Central memory CD8-positive, alpha-beta T cell (primary cell): ENCODE results near the gene NIT1.

Source experiments
- ATAC-seq: fragments of 150-1000 bp; cut with Tn5 transposase; replicated peaks from 2 replicates; pipeline ENCODE4 v1.10.0; 2022; ENCODE audit warnings: mild to moderate bottlenecking, moderate FRiP score, moderate number of reproducible peaks; ENCODE audit not compliant: poor library complexity, severe bottlenecking; ENCODE audit errors: extremely low read depth
- DNase-seq, 2 donors: peaks; one replicate each; pipeline ENCODE4 v3.0.0; 2021; ENCODE audit warnings: low spot score in 2 of 2
- H3K27ac Mint-ChIP-seq: one replicate; pipeline ENCODE4 v1.8.0; 2022; ENCODE audit warnings: low read depth, mild to moderate bottlenecking, moderate library complexity, mixed read lengths
- H3K27me3 Mint-ChIP-seq: one replicate; pipeline ENCODE4 v1.8.0; 2022; ENCODE audit warnings: mixed read lengths
- H3K36me3 Mint-ChIP-seq: one replicate; pipeline ENCODE4 v1.8.0; 2022; ENCODE audit warnings: mild to moderate bottlenecking, moderate library complexity, mixed read lengths; ENCODE audit not compliant: insufficient read depth
- H3K4me1 Mint-ChIP-seq: one replicate; pipeline ENCODE4 v1.8.0; 2022; ENCODE audit warnings: mixed read lengths
- H3K4me3 Mint-ChIP-seq: one replicate; pipeline ENCODE4 v1.8.0; 2022; ENCODE audit warnings: mild to moderate bottlenecking, moderate library complexity, mixed read lengths
- H3K9me3 Mint-ChIP-seq: one replicate; pipeline ENCODE4 v1.8.0; 2022; ENCODE audit warnings: mixed read lengths

NIT1 gene

GRCh38 chr1:161077426-161077825 lies 40.5 kb upstream of the NIT1 start:
- Mint-ChIP-seq H3K36me3 (no peaks in the 10 kb centered on the region), H3K9me3 (no peaks in the 10 kb centered on the region)

GRCh38 chr1:161079436-161080110 lies 38.3 kb upstream of the NIT1 start:
- Mint-ChIP-seq H3K36me3 (no peaks in the 10 kb centered on the region), H3K9me3 (no peaks in the 10 kb centered on the region), H3K27ac (no peak overlapping the region)

More at GRCh38 chr1:161077426-161077825, 40.5 kb upstream of the NIT1 start:
- H3K27me3 Mint-ChIP-seq = no peaks in the 10 kb centered on the region
- peaks cover 6% of the 10 kb centered on the region for H3K4me1 Mint-ChIP-seq
- ATAC-seq = no peak
- no peak overlapping the region for H3K4me3 Mint-ChIP-seq
- DNase-seq = no peak
- H3K27ac Mint-ChIP-seq = no peak overlapping the region

GRCh38 chr1:161080441-161081405 lies 37.2 kb upstream of the NIT1 start:
- H3K27ac Mint-ChIP-seq = no peak overlapping the region
- no peaks in the 10 kb centered on the region for H3K36me3 Mint-ChIP-seq
- no peaks in the 10 kb centered on the region for H3K4me1 Mint-ChIP-seq
- no peak for DNase-seq
- H3K9me3 Mint-ChIP-seq = no peaks in the 10 kb centered on the region
- ATAC-seq = no peak
- no peaks in the 10 kb centered on the region for H3K27me3 Mint-ChIP-seq
- H3K4me3 Mint-ChIP-seq = no peak overlapping the region

More at GRCh38 chr1:161079436-161080110, 38.3 kb upstream of the NIT1 start:
- no peak overlapping the region for H3K4me3 Mint-ChIP-seq
- no peaks in the 10 kb centered on the region for H3K27me3 Mint-ChIP-seq
- no peak for DNase-seq
- no peaks in the 10 kb centered on the region for H3K4me1 Mint-ChIP-seq
- ATAC-seq = no peak

DNA sequence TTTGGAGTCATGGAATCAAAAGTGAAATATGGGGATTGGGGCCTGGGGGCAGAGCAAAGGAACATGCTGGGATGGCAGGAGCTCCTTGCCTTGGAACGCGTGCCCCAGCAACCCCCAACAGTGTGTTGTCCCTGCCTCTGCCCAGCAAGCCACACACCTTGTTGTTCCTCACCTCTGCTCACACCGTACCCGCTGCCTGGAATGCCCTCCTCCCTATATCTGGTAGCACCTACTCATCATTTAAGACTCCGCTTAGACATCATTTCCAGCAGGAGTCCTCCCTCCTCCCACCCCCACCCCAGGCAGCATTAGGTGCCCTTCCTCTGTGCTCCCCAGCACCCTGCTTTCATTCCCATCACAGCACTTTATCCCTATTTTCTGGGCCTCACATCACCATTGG lies 36.4 kb upstream of the NIT1 start:
- Mint-ChIP-seq H3K9me3 (no peaks in the 10 kb centered on the region), H3K4me3 (no peak overlapping the region), H3K4me1 (no peaks in the 10 kb centered on the region), H3K27me3 (no peaks in the 10 kb centered on the region), H3K27ac (no peak overlapping the region), H3K36me3 (no peaks in the 10 kb centered on the region)
- DNase-seq (no peak), ATAC-seq (no peak)

DNA sequence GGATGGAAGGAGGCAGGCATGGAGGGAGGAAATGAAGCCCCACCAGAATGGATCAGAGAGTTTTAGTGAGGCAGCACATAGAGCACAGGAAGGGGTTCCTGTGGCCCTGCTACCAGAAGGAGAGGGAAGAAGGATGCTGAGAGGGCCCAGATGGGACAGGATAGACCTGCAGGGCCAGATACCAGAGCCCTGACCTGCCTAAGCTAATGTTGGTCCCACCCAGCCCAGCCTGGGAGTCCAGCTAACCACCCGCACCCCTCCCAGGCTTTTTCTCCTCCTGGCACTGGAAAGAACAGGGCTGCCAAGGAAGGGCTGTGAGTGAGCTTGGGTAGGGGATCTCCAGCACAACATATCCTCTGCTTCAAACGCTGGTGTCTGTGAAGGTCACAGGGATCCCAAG lies 35.4 kb upstream of the NIT1 start:
- DNase-seq (no peak), ATAC-seq (no peak)
- H3K36me3 Mint-ChIP-seq = no peaks in the 10 kb centered on the region
- H3K4me3 Mint-ChIP-seq = no peak overlapping the region
- no peak overlapping the region for H3K27ac Mint-ChIP-seq
- H3K9me3 Mint-ChIP-seq = no peaks in the 10 kb centered on the region
- H3K27me3 Mint-ChIP-seq = no peaks in the 10 kb centered on the region
- no peaks in the 10 kb centered on the region for H3K4me1 Mint-ChIP-seq

DNA sequence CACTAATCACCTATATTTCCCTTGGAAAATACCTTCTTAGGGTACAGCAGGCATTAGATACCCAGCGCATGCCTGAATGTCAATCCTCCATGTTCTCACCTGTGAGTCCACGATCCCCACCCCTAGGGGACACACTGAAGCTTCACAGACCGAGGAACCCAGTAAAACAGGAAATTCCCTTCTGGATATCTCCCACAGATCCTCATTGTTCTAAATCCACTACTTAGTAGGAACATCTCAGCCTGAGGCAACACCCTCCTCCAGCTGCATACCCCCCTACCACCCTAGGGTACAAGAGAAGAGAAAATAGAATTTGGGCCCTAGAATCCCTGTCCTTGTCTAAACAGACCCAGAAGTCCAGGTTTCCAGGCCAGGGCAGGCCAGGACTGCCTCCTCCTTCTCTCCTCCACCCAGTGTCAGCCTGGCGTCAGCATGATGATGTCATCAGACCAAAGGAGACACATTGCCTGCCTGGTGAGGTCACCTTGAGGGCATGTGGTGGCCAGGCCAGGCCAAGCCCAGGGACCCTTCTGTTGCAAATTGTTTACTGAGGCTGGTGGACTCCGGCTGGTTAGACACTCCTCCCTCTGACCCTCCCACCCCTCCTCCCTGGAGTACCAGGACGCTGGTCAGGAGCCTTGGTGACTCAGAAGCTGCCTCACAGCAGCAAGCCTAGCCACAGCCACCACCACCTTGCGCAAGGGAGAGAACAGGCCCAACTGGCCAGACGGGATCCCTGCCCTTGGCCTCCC lies 34.7 kb upstream of the NIT1 start:
- no peak for DNase-seq

GRCh38 chr1:161083748-161084596 lies 33.9 kb upstream of the NIT1 start:
- Mint-ChIP-seq H3K27me3 (no peaks in the 10 kb centered on the region), H3K36me3 (no peaks in the 10 kb centered on the region), H3K9me3 (no peaks in the 10 kb centered on the region), H3K4me1 (no peaks in the 10 kb centered on the region), H3K27ac (no peak overlapping the region), H3K4me3 (no peak overlapping the region)
- ATAC-seq = no peak
- DNase-seq = no peak

More for the DNA sequence above, 34.7 kb upstream of the NIT1 start:
- no peak overlapping the region for H3K27ac Mint-ChIP-seq
- no peaks in the 10 kb centered on the region for H3K9me3 Mint-ChIP-seq
- no peaks in the 10 kb centered on the region for H3K4me1 Mint-ChIP-seq
- no peak overlapping the region for H3K4me3 Mint-ChIP-seq
- no peaks in the 10 kb centered on the region for H3K36me3 Mint-ChIP-seq
- H3K27me3 Mint-ChIP-seq = no peaks in the 10 kb centered on the region
- ATAC-seq = no peak

DNA sequence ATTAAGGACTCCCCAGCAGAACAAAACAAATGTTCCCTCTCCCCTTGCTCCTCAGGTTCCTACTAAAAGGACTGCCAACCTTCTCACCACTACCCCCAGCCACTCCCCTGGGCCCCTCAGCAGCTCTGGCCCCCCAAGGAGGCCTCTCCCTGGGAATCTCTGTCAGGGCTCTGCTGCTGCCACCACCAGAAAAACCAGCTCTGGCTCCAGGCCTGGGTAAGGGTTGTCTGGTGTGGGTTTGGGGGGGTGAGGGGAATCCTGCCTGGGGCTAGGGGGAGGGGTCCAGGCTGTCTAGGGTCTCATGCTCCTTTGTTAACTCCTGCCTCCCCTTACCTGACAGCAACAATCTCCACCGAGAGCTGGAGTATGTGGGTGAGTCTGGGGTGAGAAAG lies 33.3 kb upstream of the NIT1 start:
- H3K9me3 Mint-ChIP-seq = no peaks in the 10 kb centered on the region
- H3K36me3 Mint-ChIP-seq = no peaks in the 10 kb centered on the region
- ATAC-seq (no peak), DNase-seq (no peak)
- H3K27me3 Mint-ChIP-seq = no peaks in the 10 kb centered on the region
- no peaks in the 10 kb centered on the region for H3K4me1 Mint-ChIP-seq
- H3K27ac Mint-ChIP-seq = no peak overlapping the region
- H3K4me3 Mint-ChIP-seq = no peak overlapping the region

GRCh38 chr1:161085165-161085564 lies 32.7 kb upstream of the NIT1 start:
- no peaks in the 10 kb centered on the region for H3K27me3 Mint-ChIP-seq
- H3K4me1 Mint-ChIP-seq = no peaks in the 10 kb centered on the region
- no peaks in the 10 kb centered on the region for H3K36me3 Mint-ChIP-seq
- no peak overlapping the region for H3K27ac Mint-ChIP-seq
- H3K9me3 Mint-ChIP-seq = no peaks in the 10 kb centered on the region
- H3K4me3 Mint-ChIP-seq = no peak overlapping the region
- ATAC-seq (no peak), DNase-seq (no peak)

DNA sequence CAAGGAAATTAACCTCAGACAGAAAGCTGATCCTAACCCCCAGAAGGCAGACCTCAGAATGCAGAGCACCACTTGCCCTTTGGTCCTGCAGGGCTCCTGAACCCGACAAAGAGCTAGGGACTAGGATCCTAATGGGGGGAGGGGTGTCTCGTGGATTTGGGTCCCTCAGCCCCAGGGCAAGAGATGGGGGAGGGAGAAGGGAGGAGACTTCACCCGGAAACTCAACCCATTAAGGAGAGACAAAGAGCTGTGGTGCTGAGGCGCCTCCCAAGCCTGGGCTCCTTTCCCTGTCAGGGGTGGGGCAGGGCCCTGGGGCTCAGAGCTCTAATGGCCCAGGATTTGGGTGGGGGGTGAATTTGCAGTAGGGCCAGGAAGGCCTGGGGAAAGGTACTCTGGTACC lies 31.4 kb upstream of the NIT1 start:
- ATAC-seq = no peak
- H3K36me3 Mint-ChIP-seq = no peaks in the 10 kb centered on the region
- no peak overlapping the region for H3K4me3 Mint-ChIP-seq
- no peaks in the 10 kb centered on the region for H3K4me1 Mint-ChIP-seq
- H3K9me3 Mint-ChIP-seq = no peaks in the 10 kb centered on the region
- H3K27ac Mint-ChIP-seq = no peak overlapping the region
- H3K27me3 Mint-ChIP-seq = no peaks in the 10 kb centered on the region
- no peak for DNase-seq

DNA sequence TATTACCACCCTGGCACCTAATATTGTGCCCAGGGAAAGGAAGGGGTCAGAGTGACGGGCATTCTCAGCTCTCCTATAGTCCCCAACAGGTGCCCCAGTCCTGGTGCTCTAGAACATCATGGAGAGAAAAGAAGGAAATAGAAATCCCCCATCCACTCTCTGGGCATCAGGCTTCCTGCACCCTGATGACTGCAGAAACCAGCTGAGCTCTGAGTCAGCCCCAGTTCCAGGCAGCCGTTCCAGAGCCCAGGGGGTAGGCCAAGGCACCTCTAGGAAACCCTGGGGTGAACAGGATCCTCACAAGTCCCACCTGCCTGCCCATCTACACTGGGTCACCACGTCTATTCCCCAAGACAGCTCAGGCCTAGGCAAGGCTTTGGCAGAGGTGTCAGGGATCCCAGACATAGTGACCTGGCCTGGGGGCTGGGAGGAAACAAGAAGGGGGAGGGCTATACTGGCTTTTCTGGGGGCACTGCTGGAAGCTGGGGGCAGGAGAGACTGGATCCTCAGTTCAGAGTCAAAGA lies 29.3 kb upstream of the NIT1 start:
- Mint-ChIP-seq H3K27me3 (no peaks in the 10 kb centered on the region), H3K4me1 (no peaks in the 10 kb centered on the region), H3K36me3 (no peaks in the 10 kb centered on the region), H3K4me3 (no peak overlapping the region), H3K9me3 (no peaks in the 10 kb centered on the region), H3K27ac (no peak overlapping the region)
- ATAC-seq (no peak), DNase-seq (no peak)
